Measurements from ENCODE around the gene LAMA2. TPM values are rescaled to one million over a fixed set of nuclear protein-coding genes. Genes with fewer than 3 reads are reported as not detected.
"Not testable (repeated sequence)": the region's sequence is repeated elsewhere in the genome, so short reads cannot be mapped to it uniquely, and the experiment has no call there.

LAMA2 gene
- polyA plus RNA-seq, 3 donors, result 31.5 to 39.9 (median 37.2) TPM

- DNase-seq, result no peak
Observed at GRCh38 chr6:129073051-129073450, 190.1 kb downstream of the LAMA2 start.

GRCh38 chr6:129073691-129074395, 190.9 kb downstream of the LAMA2 start:
- DNase-seq, result no peak

GRCh38 chr6:129084406-129084805, 201.5 kb downstream of the LAMA2 start:
- no peak for DNase-seq

GRCh38 chr6:129088481-129088880, 205.5 kb downstream of the LAMA2 start:
- DNase-seq, result not testable (repeated sequence)

GRCh38 chr6:129089357-129089756, 206.4 kb downstream of the LAMA2 start:
- no peak for DNase-seq

GRCh38 chr6:129094147-129094546, 211.2 kb downstream of the LAMA2 start:
- DNase-seq, result no peak

GRCh38 chr6:129096651-129097290, 213.8 kb downstream of the LAMA2 start:
- DNase-seq, result no peak

GRCh38 chr6:129098061-129098553, 215.2 kb downstream of the LAMA2 start:
- DNase-seq, result no peak

GRCh38 chr6:129099696-129100095, 216.8 kb downstream of the LAMA2 start:
- no peak for DNase-seq

GRCh38 chr6:129100164-129100563, 217.2 kb downstream of the LAMA2 start:
- DNase-seq, result no peak

- DNase-seq, result no peak
Observed at GRCh38 chr6:129102741-129103140, 219.8 kb downstream of the LAMA2 start.

GRCh38 chr6:129104131-129104530, 221.2 kb downstream of the LAMA2 start:
- no peak for DNase-seq

- no peak for DNase-seq
Observed at GRCh38 chr6:129104560-129104959, 221.6 kb downstream of the LAMA2 start.

- DNase-seq, result no peak
Observed at GRCh38 chr6:129105035-129105434, 222.1 kb downstream of the LAMA2 start.

- no peak for DNase-seq
Observed at GRCh38 chr6:129105793-129106192, 222.9 kb downstream of the LAMA2 start.

- DNase-seq, result no peak
Observed at GRCh38 chr6:129108337-129108736, 225.4 kb downstream of the LAMA2 start.

- DNase-seq, result no peak
Observed at GRCh38 chr6:129110690-129111343, 227.9 kb downstream of the LAMA2 start.

GRCh38 chr6:129111346-129111745, 228.4 kb downstream of the LAMA2 start:
- DNase-seq, result no peak

GRCh38 chr6:129111853-129112252, 228.9 kb downstream of the LAMA2 start:
- no peak for DNase-seq

- no peak for DNase-seq
Observed at GRCh38 chr6:129112591-129112990, 229.7 kb downstream of the LAMA2 start.

- DNase-seq, result no peak
Observed at GRCh38 chr6:129113637-129114036, 230.7 kb downstream of the LAMA2 start.

- DNase-seq, result no peak
Observed at GRCh38 chr6:129114636-129115391, 231.9 kb downstream of the LAMA2 start.

All from renal pelvis (tissue), 4 donors.